ENCODE measurements around the gene IYD. TPM values are rescaled to one million over a fixed set of nuclear protein-coding genes. Genes with fewer than 3 reads are reported as not detected.

IYD gene
- polyA plus RNA-seq, 1 donor (not counting 4 experiments of a cell fraction or from before 2014, with no cell fraction given): not detected

DNA sequence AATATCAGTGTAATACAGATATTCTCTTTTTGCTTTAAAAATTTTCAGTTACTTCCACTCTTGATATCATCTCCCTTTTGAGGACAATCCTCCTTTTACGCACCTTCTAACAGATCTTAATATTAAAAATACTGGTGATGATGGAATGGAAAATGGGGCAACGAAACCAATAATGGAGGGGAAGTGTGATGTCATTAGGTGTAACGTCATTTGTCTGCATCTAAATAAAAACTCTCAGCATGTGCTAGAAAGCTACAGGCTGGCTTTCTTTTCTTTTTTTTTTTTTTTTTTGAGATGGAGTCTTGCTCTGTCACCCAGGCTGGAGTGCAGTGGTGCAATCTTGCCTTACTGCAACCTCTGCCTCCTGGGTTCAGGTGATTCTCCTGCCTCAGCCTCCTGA lies 66.5 kb downstream of the IYD start:
- Histone ChIP-seq H3K27me3 (ENCODE audit: control insufficient read depth, extremely low read depth, insufficient read depth, low read length) (peaks cover 9% of the 10 kb centered on the region), H3K79me2 (ENCODE audit: control insufficient read depth, insufficient read depth, low read length) (no peaks in the 10 kb centered on the region), H3K4me2 (ENCODE audit: control insufficient read depth, extremely low read depth, insufficient read depth, low read depth, low read length) (no peak overlapping the region), H3K27ac (ENCODE audit: control insufficient read depth, insufficient read depth, low read length) (no peak overlapping the region), H3K4me1 (ENCODE audit: control insufficient read depth, extremely low read depth, insufficient read depth, low read length) (no peaks in the 10 kb centered on the region), H3K9ac (ENCODE audit: control insufficient read depth, extremely low read depth, insufficient read depth, low read length) (no peak overlapping the region), H3K9me1 (ENCODE audit: control insufficient read depth, extremely low read depth, insufficient read depth, low read length) (no peaks in the 10 kb centered on the region), H3K36me3 (ENCODE audit: control insufficient read depth in 2 of 2, extremely low read depth in 1 of 2, insufficient read depth in 2 of 2, low read length in 2 of 2) (no peaks in the 10 kb centered on the region), H2AFZ (ENCODE audit: control insufficient read depth, low read length) (no peak overlapping the region), H4K20me1 (ENCODE audit: control insufficient read depth, extremely low read depth, insufficient read depth, low read length) (no peaks in the 10 kb centered on the region), H3K9me3 (ENCODE audit: control insufficient read depth, low read depth, low read length) (no peaks in the 10 kb centered on the region), H3K4me3 (ENCODE audit: control insufficient read depth in 2 of 3, extremely low read depth in 1 of 3, insufficient read depth in 2 of 3, low read depth in 1 of 3, low read length in 3 of 3) (no peak overlapping the region)
- FAIRE-seq (no peak), DNase-seq (ENCODE audit: low read depth, low spot score) (no peak)
- no peak for TF ChIP-seq EZH2 (IDR thresholded peaks at IDR 0.05; ENCODE audit: low read length)
- TF ChIP-seq, protein P1, sequence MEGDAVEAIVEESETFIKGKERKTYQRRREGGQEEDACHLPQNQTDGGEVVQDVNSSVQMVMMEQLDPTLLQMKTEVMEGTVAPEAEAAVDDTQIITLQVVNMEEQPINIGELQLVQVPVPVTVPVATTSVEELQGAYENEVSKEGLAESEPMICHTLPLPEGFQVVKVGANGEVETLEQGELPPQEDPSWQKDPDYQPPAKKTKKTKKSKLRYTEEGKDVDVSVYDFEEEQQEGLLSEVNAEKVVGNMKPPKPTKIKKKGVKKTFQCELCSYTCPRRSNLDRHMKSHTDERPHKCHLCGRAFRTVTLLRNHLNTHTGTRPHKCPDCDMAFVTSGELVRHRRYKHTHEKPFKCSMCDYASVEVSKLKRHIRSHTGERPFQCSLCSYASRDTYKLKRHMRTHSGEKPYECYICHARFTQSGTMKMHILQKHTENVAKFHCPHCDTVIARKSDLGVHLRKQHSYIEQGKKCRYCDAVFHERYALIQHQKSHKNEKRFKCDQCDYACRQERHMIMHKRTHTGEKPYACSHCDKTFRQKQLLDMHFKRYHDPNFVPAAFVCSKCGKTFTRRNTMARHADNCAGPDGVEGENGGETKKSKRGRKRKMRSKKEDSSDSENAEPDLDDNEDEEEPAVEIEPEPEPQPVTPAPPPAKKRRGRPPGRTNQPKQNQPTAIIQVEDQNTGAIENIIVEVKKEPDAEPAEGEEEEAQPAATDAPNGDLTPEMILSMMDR (optimal IDR thresholded peaks at IDR 0.05 in 1 of 3, IDR thresholded peaks at IDR 0.05 in 1 of 3, conservative IDR thresholded peaks at IDR 0.05 in 1 of 3; ENCODE audit: extremely low read depth in 1 of 3, insufficient read depth in 2 of 3, low read length in 3 of 3): no peak
- dilution Hi-C loops (cut with MboI; ENCODE audit: extremely low pct_ligation_motif_present, low sequenced_read_pairs): no loop called here

DNA sequence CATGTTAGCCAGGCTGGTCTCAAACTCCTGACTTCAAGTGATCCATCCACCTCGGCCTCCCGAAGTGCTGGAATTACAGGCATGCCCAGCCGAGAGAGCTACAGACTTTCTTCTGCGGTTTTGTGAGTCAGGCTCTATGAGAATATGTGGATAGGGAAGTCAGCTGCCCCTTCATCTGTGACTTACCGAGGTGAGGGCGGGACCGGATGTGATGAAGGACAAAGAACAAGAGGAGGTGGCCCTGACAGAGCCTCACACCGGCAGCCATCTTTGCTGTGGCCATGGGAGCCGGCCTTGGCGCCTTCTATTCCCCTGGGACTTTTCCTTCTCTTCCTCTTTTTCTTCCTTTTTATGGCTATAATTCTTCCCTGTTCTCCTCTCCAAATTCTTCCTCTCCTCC lies 67.0 kb downstream of the IYD start:
- FAIRE-seq: no peak
- H3K4me1 ChIP-seq (ENCODE audit: control insufficient read depth, extremely low read depth, insufficient read depth, low read length): no peaks in the 10 kb centered on the region

More for the DNA sequence above, 67.0 kb downstream of the IYD start:
- Histone ChIP-seq H3K9ac (ENCODE audit: control insufficient read depth, extremely low read depth, insufficient read depth, low read length) (no peak overlapping the region), H4K20me1 (ENCODE audit: control insufficient read depth, extremely low read depth, insufficient read depth, low read length) (no peaks in the 10 kb centered on the region), H3K36me3 (ENCODE audit: control insufficient read depth in 2 of 2, extremely low read depth in 1 of 2, insufficient read depth in 2 of 2, low read length in 2 of 2) (no peaks in the 10 kb centered on the region), H3K79me2 (ENCODE audit: control insufficient read depth, insufficient read depth, low read length) (no peaks in the 10 kb centered on the region), H2AFZ (ENCODE audit: control insufficient read depth, low read length) (no peak overlapping the region), H3K4me2 (ENCODE audit: control insufficient read depth, extremely low read depth, insufficient read depth, low read depth, low read length) (no peak overlapping the region), H3K9me1 (ENCODE audit: control insufficient read depth, extremely low read depth, insufficient read depth, low read length) (no peaks in the 10 kb centered on the region), H3K4me3 (ENCODE audit: control insufficient read depth in 2 of 3, extremely low read depth in 1 of 3, insufficient read depth in 2 of 3, low read depth in 1 of 3, low read length in 3 of 3) (no peak overlapping the region), H3K27me3 (ENCODE audit: control insufficient read depth, extremely low read depth, insufficient read depth, low read length) (peaks cover 9% of the 10 kb centered on the region), H3K9me3 (ENCODE audit: control insufficient read depth, low read depth, low read length) (no peaks in the 10 kb centered on the region), H3K27ac (ENCODE audit: control insufficient read depth, insufficient read depth, low read length) (no peak overlapping the region)
- no peak for TF ChIP-seq EZH2 (IDR thresholded peaks at IDR 0.05; ENCODE audit: low read length)
- TF ChIP-seq, protein P1 (optimal IDR thresholded peaks at IDR 0.05 in 1 of 3, IDR thresholded peaks at IDR 0.05 in 1 of 3, conservative IDR thresholded peaks at IDR 0.05 in 1 of 3; ENCODE audit: extremely low read depth in 1 of 3, insufficient read depth in 2 of 3, low read length in 3 of 3): no peak
- DNase-seq (ENCODE audit: low read depth, low spot score): no peak
- dilution Hi-C loops (cut with MboI; ENCODE audit: extremely low pct_ligation_motif_present, low sequenced_read_pairs): no loop called here
